Fibroblast of mammary gland (primary cell): ENCODE measurements around the gene POU5F1.
"Not testable (repeated sequence)": the region's sequence is repeated elsewhere in the genome, so short reads cannot be mapped to it uniquely, and the experiment has no call there.

ENCODE experiments used
- DNase-seq: peaks from one replicate; pipeline ENCODE4 v3.0.0-alpha.2; 2010; ENCODE audit warnings: low read depth
- H3K4me3 ChIP-seq: 2 replicates; pipeline ENCODE4 v1.5.1; 2011; ENCODE audit warnings: low read depth, mild to moderate bottlenecking, low read length, moderate library complexity; ENCODE audit not compliant: control insufficient read depth
- CTCF ChIP-seq: conservative IDR thresholded peaks from 2 replicates; pipeline ENCODE4 v1.5.1; 2011; ENCODE audit warnings: low read depth, low read length, inconsistent platforms; ENCODE audit not compliant: control insufficient read depth, insufficient read depth

The POU5F1 gene

GRCh38 chr6:31165986-31166385 lies 4.5 kb downstream of the POU5F1 start:
- TF ChIP-seq CTCF, result no peak
- H3K4me3 ChIP-seq, result no peak overlapping the region
- DNase-seq, result no peak

GRCh38 chr6:31165064-31165832 lies 5.2 kb downstream of the POU5F1 start:
- DNase-seq, H3K4me3 ChIP-seq: not testable (repeated sequence)

- H3K4me3 ChIP-seq, DNase-seq: not testable (repeated sequence)
Measured at GRCh38 chr6:31164475-31165063, 5.9 kb downstream of the POU5F1 start.

- peak; percentile 42 for DNase-seq
- TF ChIP-seq CTCF, result no peak
- H3K4me3 ChIP-seq, result no peak overlapping the region
Measured at GRCh38 chr6:31163922-31164321, 6.6 kb downstream of the POU5F1 start.

GRCh38 chr6:31162463-31163165 lies 7.9 kb downstream of the POU5F1 start:
- no peak overlapping the region for H3K4me3 ChIP-seq
- DNase-seq, result no peak
- TF ChIP-seq CTCF, result no peak

GRCh38 chr6:31161216-31162126 lies 9.0 kb downstream of the POU5F1 start:
- DNase-seq, result no peak
- H3K4me3 ChIP-seq, result no peak overlapping the region
- TF ChIP-seq CTCF, result no peak
